NCI-H146 (cell line): ENCODE measurements around the gene IGF2BP3.

Experiments used
- DNase-seq: peaks from one replicate; lab custom pipeline; 2025; lab: John Stamatoyannopoulos, UW

The IGF2BP3 gene

GRCh38 chr7:23294549-23295400 is 175.5 kb downstream of the IGF2BP3 start:
- no peak for DNase-seq

DNA sequence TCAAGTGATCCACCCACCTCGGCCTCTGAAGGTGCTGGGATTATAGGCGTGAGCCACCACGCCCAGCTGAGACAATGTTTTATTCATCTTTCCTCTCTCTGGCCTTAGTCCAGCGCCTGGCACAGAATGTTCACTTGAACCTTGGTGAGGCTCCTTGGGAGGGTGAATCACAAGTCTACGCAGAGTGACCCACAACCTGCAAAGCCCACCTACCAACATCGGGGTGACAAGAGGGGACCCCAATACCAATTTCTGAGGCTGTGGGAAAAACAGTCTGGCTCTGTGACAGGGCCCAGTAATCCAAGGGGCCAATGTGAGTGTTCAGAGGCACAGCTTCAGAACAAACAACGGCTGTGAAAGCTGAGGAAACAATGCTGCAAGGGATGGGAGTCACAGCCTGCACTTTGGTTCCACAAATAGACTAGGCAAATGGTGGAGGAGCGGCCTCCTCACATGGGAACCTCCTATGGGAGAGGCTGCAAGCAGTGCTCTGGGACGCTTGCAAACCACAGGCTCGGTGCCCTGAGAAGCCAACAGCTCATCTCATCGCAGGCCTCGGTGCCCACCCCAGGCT is 176.7 kb downstream of the IGF2BP3 start:
- no peak for DNase-seq

- no peak for DNase-seq
Measured at GRCh38 chr7:23292623-23293022, 177.7 kb downstream of the IGF2BP3 start.

DNA sequence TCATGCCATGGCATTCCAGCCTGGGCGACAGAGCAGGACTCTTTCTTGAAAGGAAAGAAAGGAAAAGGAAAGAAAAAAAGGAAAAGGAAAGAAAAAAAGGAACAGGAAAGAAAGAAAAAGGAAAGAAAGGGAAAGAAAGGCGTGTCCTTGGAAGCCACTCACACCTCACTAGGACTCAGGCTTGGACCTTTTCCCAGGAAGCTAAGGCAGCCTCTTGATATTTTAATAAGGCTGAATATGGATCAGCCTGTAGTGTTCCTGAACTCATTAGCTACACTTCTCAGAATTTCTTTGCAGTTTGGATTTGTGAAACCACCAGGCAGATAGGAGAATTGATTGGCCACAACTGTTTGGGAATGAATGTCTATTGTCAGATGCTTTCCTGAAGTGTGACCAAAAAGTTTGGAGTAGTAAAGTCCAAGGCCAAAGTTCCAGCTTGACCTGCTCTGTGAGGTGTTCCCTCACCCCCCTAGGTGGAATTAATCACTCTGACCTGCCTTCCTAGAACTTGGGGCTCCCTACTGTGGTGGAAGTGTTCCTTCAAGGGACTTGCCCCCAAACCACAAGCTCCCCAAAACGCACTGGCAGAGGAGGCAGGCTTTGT is 178.2 kb downstream of the IGF2BP3 start:
- DNase-seq, result no peak

GRCh38 chr7:23290993-23291392 is 179.3 kb downstream of the IGF2BP3 start:
- no peak for DNase-seq

GRCh38 chr7:23287612-23288011 is 182.7 kb downstream of the IGF2BP3 start:
- no peak for DNase-seq

GRCh38 chr7:23285657-23286646 is 184.3 kb downstream of the IGF2BP3 start:
- no peak for DNase-seq

- no peak for DNase-seq
Measured at GRCh38 chr7:23284871-23285270, 185.4 kb downstream of the IGF2BP3 start.

- DNase-seq, result no peak
Measured at GRCh38 chr7:23283086-23283485, 187.2 kb downstream of the IGF2BP3 start.

DNA sequence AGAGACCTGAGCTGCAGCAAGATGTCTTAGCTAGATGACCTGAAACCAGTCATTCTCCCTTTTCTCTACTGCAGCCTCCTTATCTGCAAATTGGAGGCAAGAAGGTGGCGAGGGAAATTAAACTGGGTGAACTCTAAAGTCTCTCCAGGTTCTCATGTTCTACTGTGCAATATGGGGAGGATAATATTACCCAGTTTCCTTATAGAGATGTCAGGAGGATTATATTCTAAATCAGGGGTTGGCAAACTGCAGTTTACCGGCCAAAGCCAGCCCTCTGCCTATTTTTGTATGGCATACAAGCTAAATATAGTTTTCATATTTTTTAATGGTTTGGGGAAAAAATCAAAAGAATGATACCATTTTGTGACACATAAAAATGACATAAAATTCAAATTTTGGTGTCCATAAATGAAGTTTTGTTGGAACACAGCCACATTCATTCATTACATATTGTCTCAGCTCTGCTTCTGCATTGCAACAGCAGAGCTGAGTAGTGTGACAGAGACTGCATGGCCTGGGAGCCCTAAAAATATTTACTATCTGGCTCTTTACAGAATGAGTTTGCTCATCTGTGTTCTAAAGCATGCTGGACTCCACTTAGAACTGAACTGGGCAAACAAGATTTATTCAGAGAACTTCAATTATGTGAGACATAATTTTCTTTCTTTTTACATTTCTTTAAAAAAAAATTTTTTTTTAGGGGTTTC is 190.3 kb downstream of the IGF2BP3 start:
- DNase-seq, result no peak

DNA sequence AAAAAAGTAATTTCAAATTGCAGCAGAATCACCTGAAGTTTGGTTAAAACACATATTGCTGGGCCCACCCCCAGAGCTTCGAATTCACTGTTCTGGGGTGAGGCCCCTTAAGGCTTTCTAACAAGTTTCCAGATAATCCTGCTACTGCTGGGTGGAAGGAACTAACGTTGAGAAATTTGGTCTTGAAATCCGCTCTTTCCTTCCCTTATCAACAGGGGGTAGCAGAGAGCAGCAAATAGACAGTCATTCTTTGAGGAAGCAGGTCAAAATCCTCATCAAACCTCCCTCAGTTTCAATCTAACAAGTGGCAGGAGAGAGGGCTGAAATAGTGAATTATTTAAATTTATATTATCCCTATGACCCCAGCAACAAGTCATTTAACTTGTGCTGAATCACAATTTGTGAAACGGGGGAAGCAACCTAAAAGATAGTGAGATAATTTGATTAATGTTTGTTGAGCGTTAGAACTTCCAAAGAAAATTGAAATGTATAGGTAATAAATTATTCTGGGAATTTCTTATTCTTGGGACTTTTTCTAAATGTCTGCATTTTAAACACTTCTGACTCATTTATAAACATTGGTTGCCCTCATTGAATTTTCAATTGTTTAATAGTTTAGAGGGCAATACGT is 192.8 kb downstream of the IGF2BP3 start:
- DNase-seq, result peak; percentile 67

- DNase-seq, result no peak
Measured at GRCh38 chr7:23276947-23277346, 193.3 kb downstream of the IGF2BP3 start.

DNA sequence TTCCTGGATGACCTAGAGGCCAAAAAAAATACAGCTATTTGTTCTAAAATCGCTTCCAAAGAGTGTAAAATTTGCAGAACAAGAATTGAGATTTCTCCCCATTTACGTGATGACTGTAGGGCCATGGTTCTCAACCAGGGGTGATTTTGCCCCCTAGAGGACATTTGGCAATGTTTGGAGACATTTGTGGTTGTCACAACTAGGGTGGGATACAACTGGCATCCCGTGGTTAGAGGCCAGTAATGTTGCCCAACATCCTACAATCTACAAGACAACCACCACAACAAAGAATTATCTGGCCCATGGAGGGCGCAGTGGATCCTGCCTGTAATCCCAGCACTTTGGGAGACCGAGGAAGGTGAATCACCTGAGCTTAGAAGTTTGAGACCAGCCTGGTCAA is 193.9 kb downstream of the IGF2BP3 start:
- DNase-seq, result no peak

DNA sequence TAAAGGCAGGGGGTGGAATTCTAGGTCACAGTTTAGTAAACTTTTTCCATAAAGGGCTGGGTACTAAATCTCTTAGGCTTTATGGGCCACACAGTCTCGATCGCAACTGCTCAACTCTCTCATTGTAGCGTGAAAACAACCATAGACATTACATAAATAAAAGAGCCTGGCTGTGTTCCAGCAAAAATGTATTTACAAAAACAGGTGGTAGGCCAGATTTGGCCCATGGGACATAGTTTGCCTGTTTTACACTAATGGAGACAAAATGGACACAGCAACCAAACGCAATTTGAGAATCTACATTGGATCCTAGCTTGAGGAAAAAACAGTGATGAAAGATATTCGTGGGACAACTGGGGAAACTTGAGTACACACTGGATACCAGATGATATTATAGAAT is 194.4 kb downstream of the IGF2BP3 start:
- DNase-seq, result no peak

DNA sequence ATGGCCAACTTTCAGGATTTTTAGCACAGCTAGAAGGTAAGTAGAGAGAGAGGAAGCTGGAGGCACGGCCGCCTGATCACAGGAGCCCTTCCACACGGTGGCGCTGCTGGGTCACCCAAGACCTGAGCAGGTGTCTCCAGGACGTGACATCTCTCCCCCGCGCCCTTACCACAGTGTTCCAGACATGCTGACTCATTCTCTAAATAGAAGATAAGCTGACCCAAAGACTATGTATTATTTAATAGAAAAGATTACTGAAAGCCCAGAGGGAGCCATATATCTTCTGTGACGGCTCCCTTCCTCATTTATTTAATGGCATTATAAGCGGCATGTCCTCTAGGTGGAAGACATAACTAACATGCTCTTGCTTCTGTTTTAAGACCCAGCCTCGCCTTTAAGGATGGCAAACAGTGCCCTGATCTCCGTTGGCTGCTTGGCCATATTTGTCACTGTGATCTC is 197.1 kb downstream of the IGF2BP3 start:
- DNase-seq, result peak; percentile 96

DNA sequence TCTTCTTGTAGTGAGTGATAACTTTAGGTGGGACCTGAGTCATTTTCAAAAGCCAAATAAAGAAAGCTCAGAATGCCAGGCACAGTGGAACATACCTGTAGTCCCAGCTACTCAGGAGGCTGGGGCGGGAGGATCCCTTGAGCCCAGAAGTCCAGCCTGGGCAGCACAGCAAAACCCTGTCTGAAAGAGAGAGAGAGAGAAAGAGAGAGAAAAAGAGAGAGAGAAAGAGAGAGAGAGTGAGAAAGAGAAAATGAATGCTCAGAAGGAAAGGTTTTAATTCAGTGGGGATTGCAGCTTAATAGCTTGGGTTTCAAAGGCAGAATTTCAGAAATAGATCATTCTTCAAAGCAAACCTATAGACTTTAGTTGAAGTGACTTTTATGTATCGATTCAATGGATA is 198.0 kb downstream of the IGF2BP3 start:
- DNase-seq, result no peak

DNA sequence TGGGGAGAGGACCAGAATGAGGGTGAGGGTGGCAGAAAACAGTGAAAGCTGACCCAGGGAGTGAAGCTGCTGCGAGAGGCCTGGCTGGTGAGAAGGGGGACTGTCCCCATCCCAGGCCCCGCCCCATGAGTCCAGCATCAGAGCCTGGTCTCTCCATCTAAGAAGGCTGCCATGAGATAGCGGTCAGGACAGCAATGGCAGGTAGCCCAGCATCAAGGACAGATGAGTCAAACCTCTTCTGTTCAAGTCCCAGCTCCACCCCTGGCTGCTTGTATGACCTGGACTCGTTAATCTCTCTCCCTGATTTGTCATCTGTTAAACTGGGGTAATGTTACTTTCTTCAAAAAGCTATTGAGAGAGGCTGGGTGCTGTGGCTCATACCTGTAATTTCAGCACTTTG is 201.5 kb downstream of the IGF2BP3 start:
- DNase-seq, result no peak

DNA sequence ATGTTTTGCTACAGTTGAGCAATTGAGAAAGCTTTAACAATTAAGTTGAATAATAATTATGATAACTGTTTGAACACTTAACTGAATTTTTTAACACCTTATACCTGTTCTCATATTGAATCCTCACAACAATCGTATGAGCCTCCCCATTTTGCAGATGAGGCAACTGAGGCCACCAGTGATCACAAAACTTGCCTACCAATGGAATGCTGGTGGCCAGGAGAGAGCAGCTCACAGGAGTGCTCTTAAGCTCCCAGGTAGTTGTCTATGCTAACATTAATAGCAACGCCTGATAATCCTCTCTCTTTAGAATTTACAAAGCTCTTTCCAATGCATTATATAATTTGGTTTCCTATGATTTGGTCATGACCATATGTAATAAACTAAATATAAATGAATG is 202.1 kb downstream of the IGF2BP3 start:
- DNase-seq, result no peak

DNA sequence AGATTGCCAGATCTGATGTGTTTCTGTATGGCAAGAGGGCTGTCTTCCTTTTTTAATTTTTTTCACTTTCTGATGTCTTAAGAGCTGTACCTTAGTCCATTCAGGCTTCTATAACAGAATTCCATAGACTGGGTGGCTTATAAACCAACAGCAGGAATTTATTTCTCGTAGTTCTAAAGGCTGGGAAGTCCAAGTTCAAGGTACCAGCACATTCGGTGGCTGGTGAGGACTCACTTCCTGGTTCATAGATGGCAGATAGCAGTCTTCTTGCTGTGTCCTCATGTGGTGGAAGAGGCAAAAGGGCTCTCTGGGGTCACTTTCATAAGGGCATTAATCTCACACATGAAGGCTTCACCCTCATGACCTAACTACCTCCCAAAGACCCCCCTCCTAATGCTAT is 202.9 kb downstream of the IGF2BP3 start:
- DNase-seq, result no peak

DNA sequence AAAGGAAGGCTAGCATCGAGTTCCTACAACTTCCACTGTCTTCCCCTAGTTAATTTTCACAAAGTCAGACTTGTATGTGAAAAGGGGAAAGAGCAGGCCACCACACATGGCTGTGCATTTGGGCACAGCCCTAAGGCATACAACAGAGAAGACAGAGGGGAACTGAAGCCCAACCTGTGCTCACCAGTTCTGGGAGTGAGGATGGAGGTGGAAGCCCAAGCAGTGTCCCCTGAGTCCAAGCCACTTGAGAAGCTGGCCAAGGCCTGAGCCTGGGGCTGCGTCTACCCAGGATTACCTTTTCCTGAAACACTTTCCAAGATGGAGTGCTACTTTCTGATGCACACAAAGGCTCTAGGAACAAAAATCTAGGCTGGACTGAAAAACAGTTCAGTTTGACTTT is 203.4 kb downstream of the IGF2BP3 start:
- no peak for DNase-seq

- no peak for DNase-seq
Measured at GRCh38 chr7:23264916-23265458, 205.3 kb downstream of the IGF2BP3 start.
